Activated naive CD4-positive, alpha-beta T cell treated with anti-CD3 and anti-CD28 coated beads, Interleukin-2, amount 50 U/mL, for 24 hours (primary cell): Measurements from ENCODE around the gene CLIC5.

ENCODE experiments used
- H3K27ac Mint-ChIP-seq: one replicate; pipeline ENCODE4 v1.8.0; 2021; ENCODE audit warnings: mild to moderate bottlenecking, mixed read lengths
- H3K27me3 Mint-ChIP-seq: one replicate; pipeline ENCODE4 v1.8.0; 2021; ENCODE audit warnings: mixed read lengths
- H3K36me3 Mint-ChIP-seq: one replicate; pipeline ENCODE4 v1.8.0; 2021; ENCODE audit warnings: mixed read lengths
- H3K4me1 Mint-ChIP-seq: one replicate; pipeline ENCODE4 v1.8.0; 2021; ENCODE audit warnings: mixed read lengths
- H3K4me3 Mint-ChIP-seq: one replicate; pipeline ENCODE4 v1.8.0; 2021; ENCODE audit warnings: mild to moderate bottlenecking, mixed read lengths
- H3K9me3 Mint-ChIP-seq: one replicate; pipeline ENCODE4 v1.8.0; 2021; ENCODE audit warnings: mixed read lengths

CLIC5 gene

GRCh38 chr6:46015119-46015968 lies at the start of gene CLIC5:
TSS of gene CLIC5 (minus strand) at chr6:46015860. CDS start at chr6:46015542, 318 bp downstream.
- no peaks in the 10 kb centered on the region for H3K36me3 Mint-ChIP-seq
- H3K4me3 Mint-ChIP-seq, result peak within 1 kb of the TSS; percentile 91
- H3K4me1 Mint-ChIP-seq, result peaks cover 54% of the 10 kb centered on the region
- H3K27me3 Mint-ChIP-seq, result peaks cover 9% of the 10 kb centered on the region
- H3K27ac Mint-ChIP-seq, result peak within 1 kb of the TSS; percentile 82
- H3K9me3 Mint-ChIP-seq, result no peaks in the 10 kb centered on the region

- no peaks in the 10 kb centered on the region for H3K9me3 Mint-ChIP-seq
- peaks cover 6% of the 10 kb centered on the region for H3K27me3 Mint-ChIP-seq
- no peaks in the 10 kb centered on the region for H3K4me1 Mint-ChIP-seq
- no peak overlapping the region for H3K4me3 Mint-ChIP-seq
- H3K36me3 Mint-ChIP-seq, result no peaks in the 10 kb centered on the region
- H3K27ac Mint-ChIP-seq, result no peak overlapping the region
Measured at GRCh38 chr6:46062991-46063390, 47.3 kb upstream of the CLIC5 start.

GRCh38 chr6:46062312-46062711 lies 46.7 kb upstream of the CLIC5 start:
- H3K4me3 Mint-ChIP-seq, result no peak overlapping the region
- no peaks in the 10 kb centered on the region for H3K4me1 Mint-ChIP-seq
- no peaks in the 10 kb centered on the region for H3K9me3 Mint-ChIP-seq
- H3K27ac Mint-ChIP-seq, result no peak overlapping the region
- H3K27me3 Mint-ChIP-seq, result peaks cover 6% of the 10 kb centered on the region
- H3K36me3 Mint-ChIP-seq, result no peaks in the 10 kb centered on the region

- H3K36me3 Mint-ChIP-seq, result no peaks in the 10 kb centered on the region
- H3K4me3 Mint-ChIP-seq, result no peak overlapping the region
- peaks cover 8% of the 10 kb centered on the region for H3K27me3 Mint-ChIP-seq
- H3K9me3 Mint-ChIP-seq, result peaks cover 6% of the 10 kb centered on the region
- H3K27ac Mint-ChIP-seq, result no peak overlapping the region
- no peaks in the 10 kb centered on the region for H3K4me1 Mint-ChIP-seq
Measured at GRCh38 chr6:46061497-46061896, 45.8 kb upstream of the CLIC5 start.

GRCh38 chr6:46059608-46060007 lies 43.9 kb upstream of the CLIC5 start:
- Mint-ChIP-seq H3K36me3 (no peaks in the 10 kb centered on the region), H3K4me1 (no peaks in the 10 kb centered on the region), H3K27me3 (peaks cover 9% of the 10 kb centered on the region), H3K4me3 (no peak overlapping the region), H3K27ac (no peak overlapping the region), H3K9me3 (peaks cover 8% of the 10 kb centered on the region)

- Mint-ChIP-seq H3K9me3 (peaks cover 8% of the 10 kb centered on the region), H3K27me3 (peaks cover 9% of the 10 kb centered on the region), H3K27ac (no peak overlapping the region), H3K4me1 (no peaks in the 10 kb centered on the region), H3K36me3 (no peaks in the 10 kb centered on the region), H3K4me3 (no peak overlapping the region)
Measured at GRCh38 chr6:46058951-46059350, 43.3 kb upstream of the CLIC5 start.

- Mint-ChIP-seq H3K9me3 (peaks cover 8% of the 10 kb centered on the region), H3K36me3 (no peaks in the 10 kb centered on the region), H3K27me3 (peaks cover 6% of the 10 kb centered on the region), H3K4me3 (no peak overlapping the region), H3K27ac (no peak overlapping the region), H3K4me1 (peaks cover 4% of the 10 kb centered on the region)
Measured at GRCh38 chr6:46057792-46058191, 42.1 kb upstream of the CLIC5 start.

GRCh38 chr6:46056906-46057529 lies 41.4 kb upstream of the CLIC5 start:
- Mint-ChIP-seq H3K27me3 (peaks cover 6% of the 10 kb centered on the region), H3K4me1 (peaks cover 4% of the 10 kb centered on the region), H3K36me3 (no peaks in the 10 kb centered on the region), H3K27ac (no peak overlapping the region), H3K9me3 (peaks cover 8% of the 10 kb centered on the region), H3K4me3 (no peak overlapping the region)

GRCh38 chr6:46054516-46054915 lies 38.9 kb upstream of the CLIC5 start:
- Mint-ChIP-seq H3K9me3 (peaks cover 8% of the 10 kb centered on the region), H3K27me3 (peaks cover 6% of the 10 kb centered on the region), H3K27ac (no peak overlapping the region), H3K4me3 (no peak overlapping the region), H3K4me1 (peaks cover 4% of the 10 kb centered on the region), H3K36me3 (no peaks in the 10 kb centered on the region)

GRCh38 chr6:46053039-46053933 lies 37.6 kb upstream of the CLIC5 start:
- H3K27ac Mint-ChIP-seq, result no peak overlapping the region

GRCh38 chr6:46052479-46052878 lies 36.8 kb upstream of the CLIC5 start:
- H3K9me3 Mint-ChIP-seq, result peaks cover 8% of the 10 kb centered on the region
- H3K4me1 Mint-ChIP-seq, result peaks cover 4% of the 10 kb centered on the region
- H3K27ac Mint-ChIP-seq, result no peak overlapping the region
- peaks cover 7% of the 10 kb centered on the region for H3K27me3 Mint-ChIP-seq
- no peaks in the 10 kb centered on the region for H3K36me3 Mint-ChIP-seq
- H3K4me3 Mint-ChIP-seq, result no peak overlapping the region

More at GRCh38 chr6:46053039-46053933, 37.6 kb upstream of the CLIC5 start:
- H3K4me1 Mint-ChIP-seq, result peaks cover 4% of the 10 kb centered on the region
- peaks cover 8% of the 10 kb centered on the region for H3K9me3 Mint-ChIP-seq
- H3K4me3 Mint-ChIP-seq, result no peak overlapping the region
- no peaks in the 10 kb centered on the region for H3K36me3 Mint-ChIP-seq
- peaks cover 7% of the 10 kb centered on the region for H3K27me3 Mint-ChIP-seq

GRCh38 chr6:46051962-46052361 lies 36.3 kb upstream of the CLIC5 start:
- Mint-ChIP-seq H3K27me3 (peaks cover 7% of the 10 kb centered on the region), H3K4me3 (no peak overlapping the region), H3K9me3 (peaks cover 6% of the 10 kb centered on the region), H3K36me3 (no peaks in the 10 kb centered on the region), H3K4me1 (peaks cover 4% of the 10 kb centered on the region), H3K27ac (no peak overlapping the region)

GRCh38 chr6:46050845-46051405 lies 35.3 kb upstream of the CLIC5 start:
- Mint-ChIP-seq H3K27me3 (peaks cover 5% of the 10 kb centered on the region), H3K27ac (no peak overlapping the region), H3K4me1 (peaks cover 4% of the 10 kb centered on the region), H3K36me3 (no peaks in the 10 kb centered on the region), H3K9me3 (no peaks in the 10 kb centered on the region), H3K4me3 (no peak overlapping the region)

GRCh38 chr6:46048646-46049297 lies 33.1 kb upstream of the CLIC5 start:
- Mint-ChIP-seq H3K27ac (no peak overlapping the region), H3K4me3 (no peak overlapping the region), H3K27me3 (peaks cover 2% of the 10 kb centered on the region), H3K4me1 (peaks cover 4% of the 10 kb centered on the region), H3K9me3 (no peaks in the 10 kb centered on the region), H3K36me3 (no peaks in the 10 kb centered on the region)
